Stimulated activated CD8-positive, alpha-beta memory T cell treated with anti-CD3 and anti-CD28 coated beads, Interleukin-2, amount 100 ng/mL, for 1 hour (primary cell): ENCODE data around the gene PGM5.
"Not testable (repeated sequence)": the region's sequence is repeated elsewhere in the genome, so short reads cannot be mapped to it uniquely, and the experiment has no call there.

Experiments
- DNase-seq, 2 donors: peaks; one replicate each; pipeline ENCODE4 v3.0.0-alpha.2; 2020; ENCODE audit warnings: low read depth in 2 of 2

Gene PGM5

GRCh38 chr9:68356380-68357118, at the start of gene PGM5:
Gene PGM5 (plus strand): TSS chr9:68356611. CDS start chr9:68357128, 517 bp downstream.
- not testable (repeated sequence) for DNase-seq

- not testable (repeated sequence) for DNase-seq
Measured at GRCh38 chr9:68307127-68307526, 49.3 kb upstream of the PGM5 start.

GRCh38 chr9:68307654-68308053, 48.8 kb upstream of the PGM5 start:
- DNase-seq, result not testable (repeated sequence)

GRCh38 chr9:68311208-68311607, 45.2 kb upstream of the PGM5 start:
- DNase-seq, result not testable (repeated sequence)

- DNase-seq, result not testable (repeated sequence)
Measured at GRCh38 chr9:68318209-68318608, 38.2 kb upstream of the PGM5 start.

GRCh38 chr9:68323749-68324148, 32.7 kb upstream of the PGM5 start:
- DNase-seq, result not testable (repeated sequence)

GRCh38 chr9:68324518-68324917, 31.9 kb upstream of the PGM5 start:
- DNase-seq, result not testable (repeated sequence)

GRCh38 chr9:68329106-68329505, 27.3 kb upstream of the PGM5 start:
- not testable (repeated sequence) for DNase-seq

GRCh38 chr9:68330531-68331173, 25.8 kb upstream of the PGM5 start:
- not testable (repeated sequence) for DNase-seq

GRCh38 chr9:68332122-68332521, 24.3 kb upstream of the PGM5 start:
- not testable (repeated sequence) for DNase-seq

- not testable (repeated sequence) for DNase-seq
Measured at GRCh38 chr9:68335935-68336334, 20.5 kb upstream of the PGM5 start.

GRCh38 chr9:68336639-68337339, 19.6 kb upstream of the PGM5 start:
- DNase-seq, result not testable (repeated sequence)

GRCh38 chr9:68338000-68338399, 18.4 kb upstream of the PGM5 start:
- not testable (repeated sequence) for DNase-seq

- not testable (repeated sequence) for DNase-seq
Measured at GRCh38 chr9:68342265-68343025, 14.0 kb upstream of the PGM5 start.

GRCh38 chr9:68343242-68343641, 13.2 kb upstream of the PGM5 start:
- DNase-seq, result not testable (repeated sequence)

- DNase-seq, result not testable (repeated sequence)
Measured at GRCh38 chr9:68343992-68344391, 12.4 kb upstream of the PGM5 start.

GRCh38 chr9:68351689-68352088, 4.7 kb upstream of the PGM5 start:
- DNase-seq, result not testable (repeated sequence)

- DNase-seq, result not testable (repeated sequence)
Measured at GRCh38 chr9:68355993-68356379, 425 bp upstream of the PGM5 start.

GRCh38 chr9:68357119-68357714, 806 bp downstream of the PGM5 start:
- DNase-seq, result not testable (repeated sequence)

- not testable (repeated sequence) for DNase-seq
Measured at GRCh38 chr9:68366933-68367547, 10.6 kb downstream of the PGM5 start.

- DNase-seq, result not testable (repeated sequence)
Measured at GRCh38 chr9:68375789-68376188, 19.4 kb downstream of the PGM5 start.
